Osteoblast (primary cell): ENCODE measurements around the gene PPTC7. TPM values are rescaled to one million over a fixed set of nuclear protein-coding genes. Genes with fewer than 3 reads are reported as not detected.
A peak's percentile ranks its signal among the peaks of the same experiment; 100 is the strongest.

Experiments
- DNase-seq: peaks from one replicate; pipeline ENCODE4 v3.0.0; 2011; ENCODE audit warnings: low spot score, mixed read lengths; ENCODE audit not compliant: insufficient read length; ENCODE audit errors: missing footprints
- H2AFZ ChIP-seq: 2 replicates; pipeline ENCODE4 v1.6.0; 2011; ENCODE audit warnings: mild to moderate bottlenecking, low read length
- H3K27ac ChIP-seq: 2 replicates; pipeline ENCODE4 v1.5.1; 2011; ENCODE audit warnings: mild to moderate bottlenecking, low read depth, low read length, moderate library complexity
- H3K27me3 ChIP-seq: 2 replicates; pipeline ENCODE4 v1.6.0; 2012; ENCODE audit warnings: mild to moderate bottlenecking, control low read depth, inconsistent platforms, low read length, moderate library complexity; ENCODE audit not compliant: insufficient read depth
- H3K36me3 ChIP-seq: 2 replicates; pipeline ENCODE4 v1.5.1; 2011; ENCODE audit warnings: mild to moderate bottlenecking, low read length, control low read depth, moderate library complexity; ENCODE audit not compliant: insufficient read depth
- H3K4me1 ChIP-seq: 2 replicates; pipeline ENCODE4 v1.5.1; 2011; ENCODE audit warnings: mild to moderate bottlenecking, low read length, control low read depth, moderate library complexity; ENCODE audit not compliant: insufficient read depth
- H3K4me2 ChIP-seq: 2 replicates; pipeline ENCODE4 v1.6.0; 2011; ENCODE audit warnings: mild to moderate bottlenecking, low read length; ENCODE audit not compliant: insufficient read depth
- H3K4me3 ChIP-seq: fragments of 200-600 bp; sonication (generic); 3 replicates; pipeline ENCODE4 v1.5.1; 2012; ENCODE audit warnings: mild to moderate bottlenecking, low read length, inconsistent platforms; ENCODE audit not compliant: insufficient read depth
- H3K79me2 ChIP-seq: 2 replicates; pipeline ENCODE4 v1.6.0; 2012; ENCODE audit warnings: mild to moderate bottlenecking, low read length, control low read depth, inconsistent platforms; ENCODE audit not compliant: insufficient read depth
- H3K9me3 ChIP-seq: 2 replicates; pipeline ENCODE4 v1.5.1; 2011; ENCODE audit warnings: low read depth, low read length, control low read depth
- H4K20me1 ChIP-seq: 2 replicates; pipeline ENCODE4 v1.6.0; 2012; ENCODE audit warnings: mild to moderate bottlenecking, low read length, control low read depth; ENCODE audit not compliant: insufficient read depth
- CTCF ChIP-seq: IDR thresholded peaks from 2 replicates; pipeline ENCODE4 v1.5.1; 2011; ENCODE audit warnings: mild to moderate bottlenecking, low read depth, low read length, moderate library complexity; ENCODE audit errors: extremely low read depth
- total RNA-seq: library from RNA; depleted of rRNA; stranded (reverse); fragments of >200 nt; gene quantifications from 2 replicates; pipeline ENCODE4 v1.2.3, GENCODE V29; 2012

PPTC7 gene
- total RNA-seq, 1 donor = 7.6 TPM

GRCh38 chr12:110555577-110556406 lies 27.3 kb downstream of the PPTC7 start:
- H3K4me3 ChIP-seq = no peak overlapping the region
- H3K27ac ChIP-seq = peak overlapping the region; percentile 18
- peaks cover 47% of the 10 kb centered on the region for H3K79me2 ChIP-seq

GRCh38 chr12:110554184-110554583 lies 28.9 kb downstream of the PPTC7 start:
- Histone ChIP-seq H3K27me3 (no peaks in the 10 kb centered on the region), H3K9me3 (no peaks in the 10 kb centered on the region), H3K4me2 (no peak overlapping the region), H3K27ac (no peak overlapping the region), H2AFZ (no peak overlapping the region), H3K79me2 (peaks cover 35% of the 10 kb centered on the region), H4K20me1 (peaks cover 26% of the 10 kb centered on the region), H3K4me1 (peaks cover 21% of the 10 kb centered on the region), H3K36me3 (no peaks in the 10 kb centered on the region), H3K4me3 (no peak overlapping the region)
- DNase-seq = no peak
- no peak for TF ChIP-seq CTCF

More at GRCh38 chr12:110555577-110556406, 27.3 kb downstream of the PPTC7 start:
- no peaks in the 10 kb centered on the region for H3K27me3 ChIP-seq
- H4K20me1 ChIP-seq = peaks cover 24% of the 10 kb centered on the region
- no peak overlapping the region for H2AFZ ChIP-seq
- H3K4me2 ChIP-seq = peak overlapping the region; percentile 49
- no peaks in the 10 kb centered on the region for H3K36me3 ChIP-seq
- H3K4me1 ChIP-seq = peaks cover 19% of the 10 kb centered on the region
- no peak for TF ChIP-seq CTCF
- H3K9me3 ChIP-seq = no peaks in the 10 kb centered on the region
- peak; percentile 85 for DNase-seq

GRCh38 chr12:110550981-110551380 lies 32.1 kb downstream of the PPTC7 start:
- Histone ChIP-seq H4K20me1 (peaks cover 39% of the 10 kb centered on the region), H3K27ac (no peak overlapping the region), H3K36me3 (no peaks in the 10 kb centered on the region), H3K4me3 (no peak overlapping the region), H3K9me3 (no peaks in the 10 kb centered on the region), H3K4me1 (peaks cover 27% of the 10 kb centered on the region), H2AFZ (no peak overlapping the region), H3K79me2 (peaks cover 16% of the 10 kb centered on the region), H3K4me2 (no peak overlapping the region), H3K27me3 (no peaks in the 10 kb centered on the region)
- DNase-seq = no peak
- no peak for TF ChIP-seq CTCF

GRCh38 chr12:110549716-110550115 lies 33.4 kb downstream of the PPTC7 start:
- Histone ChIP-seq H4K20me1 (peaks cover 41% of the 10 kb centered on the region), H2AFZ (no peak overlapping the region), H3K9me3 (no peaks in the 10 kb centered on the region), H3K4me1 (peaks cover 24% of the 10 kb centered on the region), H3K79me2 (peaks cover 11% of the 10 kb centered on the region), H3K27ac (no peak overlapping the region), H3K4me3 (no peak overlapping the region), H3K4me2 (no peak overlapping the region), H3K36me3 (no peaks in the 10 kb centered on the region), H3K27me3 (no peaks in the 10 kb centered on the region)
- peak; percentile 27 for DNase-seq
- no peak for TF ChIP-seq CTCF
